Measurements from ENCODE around the gene TMEM255A. TPM values are rescaled to one million over a fixed set of nuclear protein-coding genes. Genes with fewer than 3 reads are reported as not detected.

Gene TMEM255A
- total RNA-seq, 1 donor from 2014 or later = 3.5 TPM

DNA sequence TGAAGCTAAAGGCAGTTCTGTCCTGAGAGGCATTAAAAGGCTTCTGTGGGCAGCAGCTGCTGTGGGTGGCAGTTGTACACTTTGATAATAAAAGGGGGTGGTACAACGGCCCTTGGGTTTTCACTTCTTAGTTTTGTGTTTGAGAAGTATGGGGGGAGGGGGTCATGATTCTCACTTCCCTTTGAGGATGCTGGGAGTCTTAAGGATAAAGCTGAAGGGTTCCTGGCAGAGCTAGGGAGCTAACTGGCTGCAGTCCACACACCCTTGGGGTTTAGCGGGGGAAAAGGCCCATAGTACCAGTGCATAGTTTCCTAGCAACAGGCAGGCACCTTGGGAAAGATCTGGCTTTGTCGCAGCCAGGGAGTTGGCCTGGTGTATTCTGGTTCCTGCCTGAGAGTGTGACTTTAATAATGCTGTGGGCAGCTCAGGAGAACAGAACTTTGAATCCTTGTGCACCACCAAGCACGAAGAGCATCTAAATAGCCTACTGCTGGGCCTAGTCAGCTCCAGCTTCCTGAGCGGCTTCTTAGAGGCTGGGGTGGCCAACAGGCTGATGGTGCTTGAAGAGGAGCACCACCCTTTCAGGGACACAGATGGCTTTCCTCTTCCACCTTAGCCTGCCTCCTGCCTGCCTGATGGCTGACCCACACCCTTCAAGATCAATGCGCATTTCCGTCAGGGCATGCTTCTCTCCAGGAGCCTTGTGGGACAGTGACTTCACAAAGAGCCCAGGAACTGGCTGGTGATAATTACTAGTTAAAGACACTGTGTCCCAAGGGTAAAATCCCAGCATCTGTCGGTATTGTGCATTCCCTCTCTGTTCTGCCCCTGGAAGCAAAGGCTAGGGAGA lies 48.2 kb downstream of the TMEM255A start:
- Histone ChIP-seq H3K4me1 (no peaks in the 10 kb centered on the region), H3K9me3 (ENCODE audit: low read depth) (no peaks in the 10 kb centered on the region), H3K9ac (no peak overlapping the region), H3K79me2 (ENCODE audit: low read depth) (no peaks in the 10 kb centered on the region), H3K27ac (no peak overlapping the region), H3K36me3 (no peaks in the 10 kb centered on the region), H3K4me2 (no peak overlapping the region), H3K4me3 (no peak overlapping the region), H4K20me1 (ENCODE audit: low read depth) (no peaks in the 10 kb centered on the region), H3K27me3 (no peaks in the 10 kb centered on the region), H3F3A (ENCODE audit: low read depth) (no peaks in the 10 kb centered on the region), H2AFZ (replicated peaks) (no peak overlapping the region)
- no peak for DNase-seq (ENCODE audit: low spot score)
- no peak overlapping the region for H3K4me3 Mint-ChIP-seq
- H3K36me3 Mint-ChIP-seq = no peaks in the 10 kb centered on the region
- H3K9me3 Mint-ChIP-seq = no peaks in the 10 kb centered on the region
- H3K27me3 Mint-ChIP-seq (ENCODE audit: insufficient read depth, low read depth) = no peaks in the 10 kb centered on the region
- H3K27ac Mint-ChIP-seq = peak overlapping the region; percentile 33
- peaks cover 18% of the 10 kb centered on the region for H3K4me1 Mint-ChIP-seq
- no peak for TF ChIP-seq EZH2 (IDR thresholded peaks at IDR 0.05)
- no peak for TF ChIP-seq EZH2phosphoT487 (IDR thresholded peaks at IDR 0.05)
- TF ChIP-seq, protein P1, sequence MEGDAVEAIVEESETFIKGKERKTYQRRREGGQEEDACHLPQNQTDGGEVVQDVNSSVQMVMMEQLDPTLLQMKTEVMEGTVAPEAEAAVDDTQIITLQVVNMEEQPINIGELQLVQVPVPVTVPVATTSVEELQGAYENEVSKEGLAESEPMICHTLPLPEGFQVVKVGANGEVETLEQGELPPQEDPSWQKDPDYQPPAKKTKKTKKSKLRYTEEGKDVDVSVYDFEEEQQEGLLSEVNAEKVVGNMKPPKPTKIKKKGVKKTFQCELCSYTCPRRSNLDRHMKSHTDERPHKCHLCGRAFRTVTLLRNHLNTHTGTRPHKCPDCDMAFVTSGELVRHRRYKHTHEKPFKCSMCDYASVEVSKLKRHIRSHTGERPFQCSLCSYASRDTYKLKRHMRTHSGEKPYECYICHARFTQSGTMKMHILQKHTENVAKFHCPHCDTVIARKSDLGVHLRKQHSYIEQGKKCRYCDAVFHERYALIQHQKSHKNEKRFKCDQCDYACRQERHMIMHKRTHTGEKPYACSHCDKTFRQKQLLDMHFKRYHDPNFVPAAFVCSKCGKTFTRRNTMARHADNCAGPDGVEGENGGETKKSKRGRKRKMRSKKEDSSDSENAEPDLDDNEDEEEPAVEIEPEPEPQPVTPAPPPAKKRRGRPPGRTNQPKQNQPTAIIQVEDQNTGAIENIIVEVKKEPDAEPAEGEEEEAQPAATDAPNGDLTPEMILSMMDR (IDR thresholded peaks at IDR 0.05) = no peak

DNA sequence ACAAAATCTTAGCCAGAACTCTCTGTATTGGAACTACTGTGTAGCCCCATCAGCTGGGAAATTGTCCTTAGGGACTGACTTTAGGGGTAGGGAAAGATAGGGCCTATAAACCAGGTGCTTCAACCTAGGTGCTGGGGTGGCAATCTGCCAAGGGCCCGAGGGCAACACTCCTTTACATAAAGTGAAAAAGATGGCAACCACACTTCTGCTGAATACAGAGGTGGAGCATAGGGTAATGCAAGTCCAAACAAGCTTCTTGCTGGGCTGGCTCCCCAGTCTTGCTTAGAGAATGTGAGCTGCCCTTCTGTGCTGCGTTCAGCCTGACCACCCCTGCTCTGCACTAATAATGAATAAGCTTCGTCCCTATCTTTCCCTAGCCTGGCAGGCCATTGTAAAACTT lies 50.9 kb downstream of the TMEM255A start:
- Histone ChIP-seq H3K4me2 (no peak overlapping the region), H3K9ac (no peak overlapping the region), H3K36me3 (no peaks in the 10 kb centered on the region), H3K27me3 (no peaks in the 10 kb centered on the region), H3K79me2 (ENCODE audit: low read depth) (no peaks in the 10 kb centered on the region), H2AFZ (replicated peaks) (no peak overlapping the region), H3F3A (ENCODE audit: low read depth) (no peaks in the 10 kb centered on the region), H3K4me1 (no peaks in the 10 kb centered on the region), H3K4me3 (no peak overlapping the region), H4K20me1 (ENCODE audit: low read depth) (no peaks in the 10 kb centered on the region), H3K27ac (no peak overlapping the region), H3K9me3 (ENCODE audit: low read depth) (no peaks in the 10 kb centered on the region)
- Mint-ChIP-seq H3K36me3 (no peaks in the 10 kb centered on the region), H3K4me3 (no peak overlapping the region), H3K27me3 (ENCODE audit: insufficient read depth, low read depth) (no peaks in the 10 kb centered on the region), H3K4me1 (peaks cover 18% of the 10 kb centered on the region), H3K9me3 (no peaks in the 10 kb centered on the region), H3K27ac (no peak overlapping the region)
- DNase-seq (ENCODE audit: low spot score) = no peak
- no peak for TF ChIP-seq EZH2 (IDR thresholded peaks at IDR 0.05)
- no peak for TF ChIP-seq EZH2phosphoT487 (IDR thresholded peaks at IDR 0.05)
- TF ChIP-seq, protein P1 (IDR thresholded peaks at IDR 0.05) = no peak

DNA sequence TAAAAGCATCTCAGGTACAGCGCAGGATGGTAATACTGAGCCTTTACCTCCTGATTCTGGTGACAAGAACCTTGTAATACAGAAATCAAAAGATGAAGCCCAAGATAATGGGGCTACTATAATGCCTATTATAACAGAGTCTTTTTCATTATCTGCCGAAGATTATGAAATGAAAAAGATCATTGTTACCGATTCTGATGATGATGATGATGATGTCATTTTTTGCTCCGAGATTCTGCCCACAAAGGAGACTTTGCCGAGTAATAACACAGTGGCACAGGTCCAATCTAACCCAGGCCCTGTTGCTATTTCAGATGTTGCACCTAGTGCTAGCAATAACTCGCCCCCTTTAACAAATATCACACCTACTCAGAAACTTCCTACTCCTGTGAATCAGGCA lies 57.5 kb downstream of the TMEM255A start:
- peaks cover 10% of the 10 kb centered on the region for H3K36me3 Mint-ChIP-seq
- Histone ChIP-seq H4K20me1 (ENCODE audit: low read depth) (peaks cover 17% of the 10 kb centered on the region), H3K36me3 (no peaks in the 10 kb centered on the region), H3K4me2 (no peak overlapping the region), H3K9ac (no peak overlapping the region), H3K4me3 (no peak overlapping the region), H3K9me3 (ENCODE audit: low read depth) (no peaks in the 10 kb centered on the region), H2AFZ (replicated peaks) (no peak overlapping the region), H3K4me1 (peaks cover 4% of the 10 kb centered on the region), H3K79me2 (ENCODE audit: low read depth) (peaks cover 25% of the 10 kb centered on the region), H3K27ac (no peak overlapping the region), H3F3A (ENCODE audit: low read depth) (no peaks in the 10 kb centered on the region), H3K27me3 (peaks cover 15% of the 10 kb centered on the region)
- H3K9me3 Mint-ChIP-seq = peaks cover 2% of the 10 kb centered on the region
- peaks cover 5% of the 10 kb centered on the region for H3K4me1 Mint-ChIP-seq
- TF ChIP-seq EZH2 (IDR thresholded peaks at IDR 0.05) (no peak), EZH2phosphoT487 (IDR thresholded peaks at IDR 0.05) (no peak)
- TF ChIP-seq, protein P1 (IDR thresholded peaks at IDR 0.05) = no peak
- H3K27ac Mint-ChIP-seq = no peak overlapping the region
- no peak overlapping the region for H3K4me3 Mint-ChIP-seq
- H3K27me3 Mint-ChIP-seq (ENCODE audit: insufficient read depth, low read depth) = peaks cover 2% of the 10 kb centered on the region
- no peak for DNase-seq (ENCODE audit: low spot score)

Measured in neural progenitor cell (in vitro differentiated cells).